ENCODE measurements around the gene CTSA.

CTSA gene

GRCh38 chr20:45857114-45857881, 33.8 kb upstream of the CTSA start, which contains the start of the genes ACOT8 and ZSWIM3:
TSS of gene ACOT8 (minus strand) at chr20:45857392. CDS start at chr20:45857315, 77 bp downstream.
TSS of gene ZSWIM3 (plus strand) at chr20:45857614. CDS start at chr20:45857826, 212 bp downstream.
- peak; percentile 100 for DNase-seq (ENCODE audit: low read depth)
- H3K4me3 ChIP-seq (ENCODE audit: low read depth, low read length): peak within 1 kb of the TSS; percentile 81
- TF ChIP-seq CTCF (IDR thresholded peaks at IDR 0.05; ENCODE audit: insufficient read depth, low read depth, low read length, missing control alignments): no peak

GRCh38 chr20:45857882-45858216, 33.3 kb upstream of the CTSA start:
- no peak for TF ChIP-seq CTCF (IDR thresholded peaks at IDR 0.05; ENCODE audit: insufficient read depth, low read depth, low read length, missing control alignments)
- peak overlapping the region; percentile 81 for H3K4me3 ChIP-seq (ENCODE audit: low read depth, low read length)
- DNase-seq (ENCODE audit: low read depth): peak; percentile 82

GRCh38 chr20:45859916-45860315, 31.2 kb upstream of the CTSA start:
- no peak for DNase-seq (ENCODE audit: low read depth)
- no peak for TF ChIP-seq CTCF (IDR thresholded peaks at IDR 0.05; ENCODE audit: insufficient read depth, low read depth, low read length, missing control alignments)

GRCh38 chr20:45860560-45861220, 30.4 kb upstream of the CTSA start:
- TF ChIP-seq CTCF (IDR thresholded peaks at IDR 0.05; ENCODE audit: insufficient read depth, low read depth, low read length, missing control alignments): no peak
- DNase-seq (ENCODE audit: low read depth): no peak
- H3K4me3 ChIP-seq (ENCODE audit: low read depth, low read length): no peak overlapping the region

More at GRCh38 chr20:45859916-45860315, 31.2 kb upstream of the CTSA start:
- no peak overlapping the region for H3K4me3 ChIP-seq (ENCODE audit: low read depth, low read length)

GRCh38 chr20:45861221-45862075, 29.7 kb upstream of the CTSA start:
- no peak for TF ChIP-seq CTCF (IDR thresholded peaks at IDR 0.05; ENCODE audit: insufficient read depth, low read depth, low read length, missing control alignments)
- no peak overlapping the region for H3K4me3 ChIP-seq (ENCODE audit: low read depth, low read length)
- no peak for DNase-seq (ENCODE audit: low read depth)

- no peak for DNase-seq (ENCODE audit: low read depth)
- no peak overlapping the region for H3K4me3 ChIP-seq (ENCODE audit: low read depth, low read length)
Observed at GRCh38 chr20:45863543-45864470, 27.3 kb upstream of the CTSA start.

More at GRCh38 chr20:45863543-45864470, 27.3 kb upstream of the CTSA start:
- TF ChIP-seq CTCF (IDR thresholded peaks at IDR 0.05; ENCODE audit: insufficient read depth, low read depth, low read length, missing control alignments): no peak
